NCI-H128 (cell line): ENCODE results near the gene GNAS.

ENCODE experiments used
- DNase-seq: peaks from one replicate; lab custom pipeline; 2025; ENCODE audit not compliant: unreplicated experiment; lab: John Stamatoyannopoulos, UW

Gene GNAS

GRCh38 chr20:58878399-58878798 lies 25.9 kb downstream of the GNAS start:
- no peak for DNase-seq

- no peak for DNase-seq
These were observed 27.9 kb downstream of the GNAS start for GRCh38 chr20:58880441-58880840.

- no peak for DNase-seq
These were observed 28.7 kb downstream of the GNAS start for GRCh38 chr20:58880994-58881752.

- DNase-seq, result no peak
These were observed 30.2 kb downstream of the GNAS start for GRCh38 chr20:58882704-58883089.

GRCh38 chr20:58883241-58883691 lies 30.8 kb downstream of the GNAS start:
- DNase-seq, result no peak

GRCh38 chr20:58884966-58885365 lies 32.5 kb downstream of the GNAS start:
- DNase-seq, result no peak

- no peak for DNase-seq
These were observed 34.0 kb downstream of the GNAS start for GRCh38 chr20:58886546-58886945.

GRCh38 chr20:58888103-58888502 lies 35.6 kb downstream of the GNAS start:
- no peak for DNase-seq

GRCh38 chr20:58888521-58889333 lies 36.2 kb downstream of the GNAS start:
- DNase-seq, result peak; percentile 55

- no peak for DNase-seq
These were observed 36.8 kb downstream of the GNAS start for GRCh38 chr20:58889334-58889760.

- no peak for DNase-seq
These were observed 37.4 kb downstream of the GNAS start for GRCh38 chr20:58889798-58890517.

GRCh38 chr20:58890518-58891085 lies 38.1 kb downstream of the GNAS start:
- peak; percentile 48 for DNase-seq

GRCh38 chr20:58891086-58891717 lies 38.7 kb downstream of the GNAS start:
- no peak for DNase-seq

- DNase-seq, result no peak
These were observed 39.2 kb downstream of the GNAS start for GRCh38 chr20:58891718-58892140.

GRCh38 chr20:58892141-58892931 lies 39.8 kb downstream of the GNAS start:
- no peak for DNase-seq

- no peak for DNase-seq
These were observed 40.4 kb downstream of the GNAS start for GRCh38 chr20:58892932-58893224.

GRCh38 chr20:58893355-58894120 lies 41.0 kb downstream of the GNAS start:
- no peak for DNase-seq

GRCh38 chr20:58894652-58895447 lies 42.3 kb downstream of the GNAS start:
- DNase-seq, result no peak
